B cell (primary cell): ENCODE measurements around the gene LRRN3. TPM values are rescaled to one million over a fixed set of nuclear protein-coding genes. Genes with fewer than 3 reads are reported as not detected.

Experiments
- ATAC-seq: fragments of 200-7000 bp; cut with Tn5 transposase; one replicate; pipeline ENCODE4 v1.10.0; 2021; ENCODE audit warnings: low read depth, mild to moderate bottlenecking, moderate number of reproducible peaks, moderate library complexity
- CTCF ChIA-PET: fragments of 350-600 bp; sonication (Branson Sonifier 250); formaldehyde crosslinking; loops from one replicate; lab custom pipeline; 2021; ENCODE audit warnings: antibody characterized with exemption, inconsistent platforms; lab: Charles Lee
- POLR2A ChIA-PET: fragments of 350-600 bp; sonication (Branson Sonifier 250); formaldehyde crosslinking; loops from one replicate; lab custom pipeline; 2021; ENCODE audit warnings: antibody characterized with exemption; lab: Charles Lee
- DNase-seq: peaks from one replicate; pipeline ENCODE4 v3.0.0; 2013
- H2AFZ ChIP-seq: 2 replicates; pipeline ENCODE4 v1.6.1; 2012; ENCODE audit warnings: mild to moderate bottlenecking, low read depth, low read length; ENCODE audit not compliant: insufficient read depth, poor library complexity, severe bottlenecking
- H3K27ac ChIP-seq, 2 donors: 1 replicate in 1 of 2; 2 replicates in 1 of 2; pipeline ENCODE4 v1.5.1; 2012 to 2013; ENCODE audit warnings: low read length in 2 of 2, mild to moderate bottlenecking in 2 of 2, moderate library complexity in 1 of 2
- H3K27me3 ChIP-seq, 4 experiments: fragments of 200-600 bp in 1 of 4; sonication (generic) in 1 of 4; replicated peaks in 1 of 4; 1 replicate in 2 of 4; 2 replicates in 2 of 4; pipeline versions ENCODE4 v1.6.1 to v1.7.0; 2013 to 2016; ENCODE audit warnings: low read length in 3 of 4, mild to moderate bottlenecking in 2 of 4, mixed read lengths in 1 of 4, moderate library complexity in 1 of 4; ENCODE audit not compliant: insufficient read depth in 4 of 4, control insufficient read depth in 3 of 4; ENCODE audit errors: control extremely low read depth in 1 of 4
- H3K36me3 ChIP-seq, 2 experiments: replicated peaks in 1 of 2; 1 replicate in 1 of 2; 2 replicates in 1 of 2; pipeline versions ENCODE4 v1.6.1 to v1.7.1; 2013; ENCODE audit warnings: low read length in 1 of 2; ENCODE audit not compliant: insufficient read depth in 2 of 2, control insufficient read depth in 1 of 2; ENCODE audit errors: control extremely low read depth in 1 of 2, extremely low read depth in 1 of 2
- H3K4me1 ChIP-seq, 2 donors: fragments of 200-600 bp in 1 of 2; sonication (generic) in 1 of 2; 1 replicate in 1 of 2; 2 replicates in 1 of 2; pipeline versions ENCODE4 v1.5.1 to v1.6.1; 2013 to 2017; ENCODE audit warnings: low read length in 2 of 2; ENCODE audit not compliant: control insufficient read depth in 2 of 2, insufficient read depth in 2 of 2
- H3K4me2 ChIP-seq: replicated peaks from 2 replicates; pipeline ENCODE3; 2012; ENCODE audit warnings: mild to moderate bottlenecking, low read depth, low read length; ENCODE audit not compliant: poor library complexity, severe bottlenecking
- H3K4me3 ChIP-seq, 5 experiments: fragments of 200-600 bp in 1 of 5; sonication (generic) in 1 of 5; 1 replicate in 3 of 5; 2 replicates in 2 of 5; pipeline versions ENCODE4 v1.5.1 to v1.7.0; 2011 to 2016; ENCODE audit warnings: low read length in 4 of 5, mild to moderate bottlenecking in 4 of 5, low read depth in 2 of 5, control low read depth in 1 of 5, moderate library complexity in 1 of 5; ENCODE audit not compliant: insufficient read depth in 1 of 5; ENCODE audit errors: control extremely low read depth in 1 of 5, extremely low read depth in 1 of 5
- H3K79me2 ChIP-seq: fragments of 200-600 bp; sonication (generic); one replicate; pipeline ENCODE4 v1.6.0; 2016; ENCODE audit warnings: low read length; ENCODE audit not compliant: control insufficient read depth, insufficient read depth
- H3K9ac ChIP-seq: fragments of 200-600 bp; sonication (generic); 2 replicates; pipeline ENCODE4 v1.6.1; 2017; ENCODE audit warnings: mild to moderate bottlenecking, low read length, moderate library complexity
- H3K9me3 ChIP-seq, 3 donors: one replicate each; pipeline versions ENCODE4 v1.6.1 to v1.7.1; 2013; ENCODE audit warnings: low read length in 2 of 3; ENCODE audit not compliant: control insufficient read depth in 2 of 3, insufficient read depth in 1 of 3; ENCODE audit errors: control extremely low read depth in 1 of 3
- H4K20me1 ChIP-seq: 2 replicates; pipeline ENCODE4 v1.6.0; 2012; ENCODE audit warnings: mild to moderate bottlenecking, low read length; ENCODE audit not compliant: insufficient read depth, control insufficient read depth, poor library complexity, severe bottlenecking
- H3K27ac Mint-ChIP-seq: one replicate; pipeline ENCODE4 v1.8.0; 2021; ENCODE audit warnings: mixed read lengths
- H3K27me3 Mint-ChIP-seq: one replicate; pipeline ENCODE4 v1.8.0; 2021; ENCODE audit warnings: mixed read lengths
- H3K4me1 Mint-ChIP-seq: one replicate; pipeline ENCODE4 v1.8.0; 2021; ENCODE audit warnings: mixed read lengths
- H3K4me3 Mint-ChIP-seq: one replicate; pipeline ENCODE4 v1.8.0; 2021; ENCODE audit warnings: mixed read lengths
- H3K9me3 Mint-ChIP-seq: one replicate; pipeline ENCODE4 v1.8.0; 2022; ENCODE audit warnings: mixed read lengths; ENCODE audit not compliant: insufficient read depth
- EZH2 ChIP-seq: IDR thresholded peaks from 2 replicates; pipeline ENCODE4 v1.6.1; 2012; ENCODE audit warnings: borderline replicate concordance, low read depth, mild to moderate bottlenecking, moderate library complexity, low read length; ENCODE audit not compliant: insufficient read depth, poor library complexity, severe bottlenecking
- intact Hi-C: fragments of 100-400 bp; cut with micrococcal nuclease; formaldehyde crosslinking; loops from one replicate; pipeline ENCODE4 v1.10.0; 2022
- polyA plus RNA-seq: library from polyadenylated mRNA; depleted of rRNA; stranded (reverse); fragments of >200 nt; gene quantifications from 2 replicates; pipeline ENCODE4 v1.2.3, GENCODE V29; 2012
- total RNA-seq, 2 donors: library from RNA; stranded (reverse); fragments of 120-200 nt in 1 of 2; gene quantifications; 1 replicate in 1 of 2; 2 replicates in 1 of 2; pipeline versions ENCODE4 v1.2.3 to v1.2.4, GENCODE V29; 2013 to 2022
- TF ChIP-seq, protein P1 (sequence below): fragments of 200-600 bp; IDR thresholded peaks from one replicate; pipeline ENCODE4 v1.8.0; 2022; ENCODE audit warnings: antibody characterized with exemption, mild to moderate bottlenecking

LRRN3 gene
- total and polyA plus RNA-seq, 2 donors (not counting 1 experiment from before 2014, with no cell fraction given): 0.03 to 0.20 TPM

DNA sequence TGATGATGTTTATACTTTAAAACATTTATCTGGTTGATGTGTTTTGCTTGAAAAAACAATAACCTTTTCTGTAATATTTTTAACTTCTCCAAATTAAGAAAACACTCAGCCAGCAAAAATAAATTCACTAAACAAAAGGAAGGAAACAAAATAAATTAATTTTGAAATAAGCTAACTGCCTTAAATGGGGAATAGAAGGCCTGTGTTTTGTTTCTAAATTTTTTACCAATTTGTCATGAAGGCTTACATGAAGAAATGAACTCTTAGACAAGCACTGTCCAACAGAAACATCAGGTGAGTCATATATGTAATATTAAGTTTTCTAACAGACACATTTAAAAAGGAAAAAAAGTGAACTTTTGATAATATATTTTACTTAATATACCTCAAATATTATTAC is 68.5 kb downstream of the LRRN3 start:
- CTCF ChIA-PET: interaction anchor here (0.7 kb wide), 1 partner anchor 61 kb away, joined by 3 read pairs; no protein-coding TSS in a partner anchor
- H3K4me3 Mint-ChIP-seq: no peak overlapping the region
- DNase-seq (no peak), ATAC-seq (no peak)
- H3K9me3 Mint-ChIP-seq: no peaks in the 10 kb centered on the region
- H3K27ac Mint-ChIP-seq: no peak overlapping the region
- Histone ChIP-seq H3K4me1 (no peaks in the 10 kb centered on the region), H3K9me3 (no peaks in the 10 kb centered on the region), H3K4me3 (no peak overlapping the region), H3K27me3 (no peaks in the 10 kb centered on the region), H3K4me2 (no peak overlapping the region), H4K20me1 (no peaks in the 10 kb centered on the region), H3K36me3 (no peaks in the 10 kb centered on the region), H3K79me2 (no peaks in the 10 kb centered on the region), H3K27ac (no peak overlapping the region), H2AFZ (no peak overlapping the region), H3K9ac (no peak overlapping the region)
- H3K4me1 Mint-ChIP-seq: no peaks in the 10 kb centered on the region
- intact Hi-C loops: no loop called here
- no peak for TF ChIP-seq EZH2
- TF ChIP-seq, protein P1, sequence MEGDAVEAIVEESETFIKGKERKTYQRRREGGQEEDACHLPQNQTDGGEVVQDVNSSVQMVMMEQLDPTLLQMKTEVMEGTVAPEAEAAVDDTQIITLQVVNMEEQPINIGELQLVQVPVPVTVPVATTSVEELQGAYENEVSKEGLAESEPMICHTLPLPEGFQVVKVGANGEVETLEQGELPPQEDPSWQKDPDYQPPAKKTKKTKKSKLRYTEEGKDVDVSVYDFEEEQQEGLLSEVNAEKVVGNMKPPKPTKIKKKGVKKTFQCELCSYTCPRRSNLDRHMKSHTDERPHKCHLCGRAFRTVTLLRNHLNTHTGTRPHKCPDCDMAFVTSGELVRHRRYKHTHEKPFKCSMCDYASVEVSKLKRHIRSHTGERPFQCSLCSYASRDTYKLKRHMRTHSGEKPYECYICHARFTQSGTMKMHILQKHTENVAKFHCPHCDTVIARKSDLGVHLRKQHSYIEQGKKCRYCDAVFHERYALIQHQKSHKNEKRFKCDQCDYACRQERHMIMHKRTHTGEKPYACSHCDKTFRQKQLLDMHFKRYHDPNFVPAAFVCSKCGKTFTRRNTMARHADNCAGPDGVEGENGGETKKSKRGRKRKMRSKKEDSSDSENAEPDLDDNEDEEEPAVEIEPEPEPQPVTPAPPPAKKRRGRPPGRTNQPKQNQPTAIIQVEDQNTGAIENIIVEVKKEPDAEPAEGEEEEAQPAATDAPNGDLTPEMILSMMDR: no peak
- no peaks in the 10 kb centered on the region for H3K27me3 Mint-ChIP-seq
- POLR2A ChIA-PET: no interaction called here

DNA sequence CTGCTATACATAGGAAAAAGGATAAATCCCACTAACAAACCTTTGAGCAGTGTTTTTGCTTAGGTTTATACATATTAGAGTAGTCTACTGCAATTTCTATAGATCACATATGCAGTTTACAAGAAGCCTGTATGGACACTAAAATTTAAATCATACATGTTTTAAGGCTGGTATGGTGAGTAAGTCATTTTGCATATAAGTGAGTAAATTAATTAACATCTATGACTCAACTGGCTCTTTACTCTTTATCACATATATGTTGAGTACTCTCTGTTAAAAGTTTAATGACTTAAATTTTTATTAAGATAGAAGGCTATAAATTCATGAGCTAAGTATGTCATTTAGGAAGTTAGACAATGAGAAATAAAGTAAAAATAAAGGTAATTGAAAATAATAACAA is 69.4 kb downstream of the LRRN3 start:
- Histone ChIP-seq H2AFZ (no peak overlapping the region), H4K20me1 (no peaks in the 10 kb centered on the region), H3K27ac (no peak overlapping the region), H3K4me1 (no peaks in the 10 kb centered on the region), H3K79me2 (no peaks in the 10 kb centered on the region), H3K27me3 (no peaks in the 10 kb centered on the region), H3K9ac (no peak overlapping the region), H3K9me3 (no peaks in the 10 kb centered on the region), H3K4me3 (no peak overlapping the region), H3K36me3 (no peaks in the 10 kb centered on the region), H3K4me2 (no peak overlapping the region)
- DNase-seq (no peak), ATAC-seq (no peak)
- intact Hi-C loops: no loop called here
- ChIA-PET POLR2A (interaction anchor here (0.6 kb wide), 1 partner anchor 396 kb away, joined by 5 read pairs; no protein-coding TSS in a partner anchor), CTCF (no interaction called here)
- Mint-ChIP-seq H3K27ac (no peak overlapping the region), H3K9me3 (no peaks in the 10 kb centered on the region), H3K4me1 (no peaks in the 10 kb centered on the region), H3K27me3 (no peaks in the 10 kb centered on the region), H3K4me3 (no peak overlapping the region)
- TF ChIP-seq, protein P1: no peak
- no peak for TF ChIP-seq EZH2
